ENCODE data around the gene MAGI3.

- no peak for TF ChIP-seq CTCF (IDR thresholded peaks at IDR 0.05; ENCODE audit: low read depth, low read length, missing input control)
- no peak for TF ChIP-seq REST (IDR thresholded peaks at IDR 0.05)
- TF ChIP-seq SP1 (IDR thresholded peaks at IDR 0.05): no peak
- TF ChIP-seq HNF4G (IDR thresholded peaks at IDR 0.05): no peak
- TF ChIP-seq JUND (IDR thresholded peaks at IDR 0.05): no peak
- no peak for TF ChIP-seq MAX (IDR thresholded peaks at IDR 0.05)
- no peak for TF ChIP-seq ZBTB33 (IDR thresholded peaks at IDR 0.05)
- no peak for TF ChIP-seq ATF3 (IDR thresholded peaks at IDR 0.05)
- no peak for TF ChIP-seq YY1 (IDR thresholded peaks at IDR 0.05)
- TF ChIP-seq RAD21 (IDR thresholded peaks at IDR 0.05): no peak
- no peak for TF ChIP-seq TAF1 (conservative IDR thresholded peaks at IDR 0.05)
Observed at GRCh38 chr1:113610372-113610771, 220.1 kb downstream of the MAGI3 start.

All from liver (tissue), 3 donors.